MM.1S (cell line): ENCODE data around the gene PLSCR1.

Experiments
- DNase-seq: peaks from one replicate; pipeline ENCODE4 v3.0.0-alpha.2; 2015
- H2AFZ ChIP-seq: fragments of 300-600 bp; sonication (generic); 2 replicates; pipeline ENCODE4 v1.6.0; 2016; ENCODE audit warnings: antibody characterized with exemption, low read length
- H3F3A ChIP-seq: fragments of 300-600 bp; sonication (generic); 2 replicates; pipeline ENCODE4 v1.6.1; 2016; ENCODE audit warnings: mild to moderate bottlenecking, antibody characterized with exemption, low read length, moderate library complexity, mixed read lengths; ENCODE audit not compliant: insufficient read depth
- H3K27ac ChIP-seq: fragments of 300-600 bp; sonication (generic); 2 replicates; pipeline ENCODE4 v1.5.1; 2016; ENCODE audit warnings: mild to moderate bottlenecking, low read length
- H3K27me3 ChIP-seq: fragments of 300-600 bp; sonication (generic); replicated peaks from 2 replicates; pipeline ENCODE4 v1.6.0; 2016; ENCODE audit warnings: low read length; ENCODE audit not compliant: insufficient read depth
- H3K36me3 ChIP-seq: fragments of 300-600 bp; sonication (generic); replicated peaks from 2 replicates; pipeline ENCODE4 v1.6.1; 2016; ENCODE audit warnings: mild to moderate bottlenecking, low read length, mixed read lengths; ENCODE audit not compliant: insufficient read depth
- H3K4me1 ChIP-seq: fragments of 300-600 bp; sonication (generic); 2 replicates; pipeline ENCODE4 v1.6.1; 2016; ENCODE audit warnings: low read length, mixed read lengths
- H3K4me2 ChIP-seq: fragments of 300-600 bp; sonication (generic); 2 replicates; pipeline ENCODE4 v1.6.0; 2016; ENCODE audit warnings: low read depth, low read length
- H3K4me3 ChIP-seq: fragments of 300-600 bp; sonication (generic); 2 replicates; pipeline ENCODE4 v1.5.1; 2016; ENCODE audit warnings: low read length, mixed read lengths
- H3K79me2 ChIP-seq: fragments of 300-600 bp; sonication (generic); 2 replicates; pipeline ENCODE4 v1.6.1; 2016; ENCODE audit warnings: mixed run types, low read length, mixed read lengths
- H3K9ac ChIP-seq: fragments of 300-600 bp; sonication (generic); 2 replicates; pipeline ENCODE4 v1.6.1; 2016; ENCODE audit warnings: low read length, mixed read lengths
- H3K9me2 ChIP-seq: fragments of 300-600 bp; sonication (generic); replicated peaks from 2 replicates; pipeline ENCODE4 v1.6.1; 2016; ENCODE audit warnings: mild to moderate bottlenecking, low read length, mixed read lengths; ENCODE audit not compliant: insufficient read depth
- H3K9me3 ChIP-seq: fragments of 300-600 bp; sonication (generic); replicated peaks from 2 replicates; pipeline ENCODE4 v1.6.1; 2016; ENCODE audit warnings: mild to moderate bottlenecking, low read length, mixed read lengths; ENCODE audit not compliant: insufficient read depth
- H4K20me1 ChIP-seq: fragments of 300-600 bp; sonication (generic); 2 replicates; pipeline ENCODE4 v1.6.1; 2016; ENCODE audit warnings: mild to moderate bottlenecking, low read length, moderate library complexity, mixed read lengths; ENCODE audit not compliant: insufficient read depth
- CTCF ChIP-seq: fragments of 300-600 bp; sonication (generic); IDR thresholded peaks from 2 replicates; pipeline ENCODE4 v1.5.1; 2016; ENCODE audit warnings: antibody characterized with exemption, low read length, mixed read lengths
- EZH2 ChIP-seq: fragments of 300-600 bp; sonication (generic); optimal IDR thresholded peaks from 2 replicates; pipeline ENCODE3; 2017; ENCODE audit warnings: low read depth, mild to moderate bottlenecking, antibody characterized with exemption, low read length, mixed read lengths
- EZH2phosphoT487 ChIP-seq: fragments of 300-600 bp; sonication (generic); IDR thresholded peaks from 2 replicates; pipeline ENCODE4 v1.6.1; 2018; ENCODE audit warnings: antibody characterized with exemption, low read length

Gene PLSCR1, protein sequence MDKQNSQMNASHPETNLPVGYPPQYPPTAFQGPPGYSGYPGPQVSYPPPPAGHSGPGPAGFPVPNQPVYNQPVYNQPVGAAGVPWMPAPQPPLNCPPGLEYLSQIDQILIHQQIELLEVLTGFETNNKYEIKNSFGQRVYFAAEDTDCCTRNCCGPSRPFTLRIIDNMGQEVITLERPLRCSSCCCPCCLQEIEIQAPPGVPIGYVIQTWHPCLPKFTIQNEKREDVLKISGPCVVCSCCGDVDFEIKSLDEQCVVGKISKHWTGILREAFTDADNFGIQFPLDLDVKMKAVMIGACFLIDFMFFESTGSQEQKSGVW

GRCh38 chr3:146544002-146544928 lies at the start of gene PLSCR1:
PLSCR1 (minus strand) TSS chr3:146544607; CDS start chr3:146536552, 8,055 bp downstream.
- Histone ChIP-seq H4K20me1 (no peaks in the 10 kb centered on the region), H2AFZ (peak within 1 kb of the TSS; percentile 81), H3K79me2 (peaks cover 47% of the 10 kb centered on the region), H3K27me3 (no peaks in the 10 kb centered on the region), H3F3A (peaks cover 41% of the 10 kb centered on the region), H3K36me3 (no peaks in the 10 kb centered on the region), H3K9me2 (no peaks in the 10 kb centered on the region), H3K9me3 (no peaks in the 10 kb centered on the region), H3K4me2 (peak within 1 kb of the TSS; percentile 50), H3K9ac (peak within 1 kb of the TSS; percentile 77), H3K4me3 (peak within 1 kb of the TSS; percentile 69), H3K4me1 (peaks cover 59% of the 10 kb centered on the region), H3K27ac (peak within 1 kb of the TSS; percentile 69)
- peak; percentile 89 for DNase-seq
- TF ChIP-seq CTCF (no peak), EZH2phosphoT487 (no peak), EZH2 (no peak)

DNA sequence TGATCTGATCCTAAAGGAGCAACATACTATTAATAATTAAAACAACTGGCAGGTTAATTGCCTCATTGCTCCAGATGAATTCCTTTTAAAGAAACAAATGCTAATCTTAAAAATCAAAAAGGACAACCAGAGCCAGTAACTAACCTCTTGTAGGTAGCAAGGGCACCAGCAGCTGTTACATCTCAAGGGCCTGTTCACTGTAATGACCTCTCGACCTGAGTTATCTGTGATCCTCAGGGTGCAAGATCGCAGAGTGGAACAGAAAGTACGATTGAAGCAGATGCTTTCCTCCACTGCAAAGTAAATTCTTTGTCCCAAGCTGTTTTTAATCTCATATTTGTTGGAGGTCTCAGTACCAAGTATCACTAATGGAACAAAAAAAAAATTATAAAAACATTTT lies 49.4 kb upstream of the PLSCR1 start:
- Histone ChIP-seq H3F3A (no peaks in the 10 kb centered on the region), H3K79me2 (no peaks in the 10 kb centered on the region), H3K9ac (no peak overlapping the region), H3K4me2 (no peak overlapping the region), H3K9me2 (no peaks in the 10 kb centered on the region), H4K20me1 (no peaks in the 10 kb centered on the region), H3K36me3 (no peaks in the 10 kb centered on the region), H3K27me3 (no peaks in the 10 kb centered on the region), H3K27ac (no peak overlapping the region), H2AFZ (no peak overlapping the region), H3K9me3 (no peaks in the 10 kb centered on the region), H3K4me3 (no peak overlapping the region), H3K4me1 (no peaks in the 10 kb centered on the region)
- TF ChIP-seq CTCF = no peak
- no peak for TF ChIP-seq EZH2phosphoT487
- TF ChIP-seq EZH2 = no peak
- DNase-seq = no peak

DNA sequence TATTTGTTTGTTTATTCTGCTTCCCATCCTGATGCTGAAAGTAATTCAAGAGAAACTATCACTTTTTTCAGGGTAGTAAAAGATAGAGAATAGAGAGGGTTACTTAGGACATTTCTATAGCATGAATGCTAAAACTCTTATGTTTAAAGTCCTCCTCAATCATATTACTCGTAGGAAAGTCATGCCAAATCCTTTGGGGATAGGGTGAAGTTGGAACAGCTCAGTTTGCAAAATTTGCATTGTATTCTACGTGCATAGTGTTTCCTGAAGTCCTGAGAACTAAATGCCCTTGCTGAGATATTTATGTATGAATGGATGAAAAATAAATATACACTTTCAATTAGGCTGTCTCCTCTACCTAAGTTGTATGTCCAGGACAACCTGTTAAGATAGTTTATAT lies 46.1 kb upstream of the PLSCR1 start:
- no peak overlapping the region for H3K4me3 ChIP-seq
- no peak for TF ChIP-seq EZH2
- no peak for TF ChIP-seq EZH2phosphoT487
- no peak for TF ChIP-seq CTCF
- no peak overlapping the region for H3K4me2 ChIP-seq
- no peaks in the 10 kb centered on the region; the same call in 1 of the 2 replicates for H3K36me3 ChIP-seq
- H4K20me1 ChIP-seq = no peaks in the 10 kb centered on the region
- no peak overlapping the region for H3K27ac ChIP-seq
- H2AFZ ChIP-seq = no peak overlapping the region
- no peaks in the 10 kb centered on the region for H3K9me3 ChIP-seq
- H3F3A ChIP-seq = no peaks in the 10 kb centered on the region
- no peaks in the 10 kb centered on the region for H3K4me1 ChIP-seq
- H3K27me3 ChIP-seq = no peaks in the 10 kb centered on the region
- no peak overlapping the region for H3K9ac ChIP-seq
- no peak for DNase-seq
- no peaks in the 10 kb centered on the region for H3K9me2 ChIP-seq
- no peaks in the 10 kb centered on the region for H3K79me2 ChIP-seq
